Hepatocyte (in vitro differentiated cells): Measurements from ENCODE around the gene SLC15A4. TPM values are rescaled to one million over a fixed set of nuclear protein-coding genes. Genes with fewer than 3 reads are reported as not detected.

Experiments used
- DNase-seq: peaks from one replicate; pipeline ENCODE4 v3.0.0-alpha.2; 2016; ENCODE audit warnings: low spot score
- H2AFZ ChIP-seq: fragments of 200-600 bp; sonication (generic); 2 replicates; pipeline ENCODE4 v1.6.0; 2016; ENCODE audit warnings: antibody characterized with exemption, mild to moderate bottlenecking
- H3K27ac ChIP-seq: fragments of 200-600 bp; sonication (generic); 2 replicates; pipeline ENCODE4 v1.5.1; 2016; ENCODE audit warnings: mild to moderate bottlenecking
- H3K27me3 ChIP-seq: fragments of 200-600 bp; sonication (generic); 2 replicates; pipeline ENCODE4 v1.6.1; 2016
- H3K36me3 ChIP-seq: fragments of 200-600 bp; sonication (generic); replicated peaks from 2 replicates; pipeline ENCODE4 v1.5.1; 2016; ENCODE audit warnings: low read depth; ENCODE audit not compliant: insufficient read depth
- H3K4me1 ChIP-seq: fragments of 200-600 bp; sonication (generic); 2 replicates; pipeline ENCODE4 v1.5.1; 2016; ENCODE audit warnings: mild to moderate bottlenecking, moderate library complexity; ENCODE audit not compliant: insufficient read depth
- H3K4me2 ChIP-seq: fragments of 200-600 bp; sonication (generic); 2 replicates; pipeline ENCODE4 v1.6.0; 2016
- H3K4me3 ChIP-seq: fragments of 200-600 bp; sonication (generic); 2 replicates; pipeline ENCODE4 v1.5.1; 2016; ENCODE audit warnings: mild to moderate bottlenecking
- H3K79me2 ChIP-seq: fragments of 200-600 bp; sonication (generic); 2 replicates; pipeline ENCODE4 v1.6.0; 2017; ENCODE audit warnings: mild to moderate bottlenecking
- H3K9me2 ChIP-seq: fragments of 200-600 bp; sonication (generic); replicated peaks from 2 replicates; pipeline ENCODE4 v1.6.0; 2017; ENCODE audit warnings: mild to moderate bottlenecking; ENCODE audit not compliant: insufficient read depth
- H3K9me3 ChIP-seq: fragments of 200-600 bp; sonication (generic); 2 replicates; pipeline ENCODE4 v1.5.1; 2016; ENCODE audit warnings: low read depth, mild to moderate bottlenecking
- H4K20me1 ChIP-seq: fragments of 200-600 bp; sonication (generic); 2 replicates; pipeline ENCODE4 v1.6.0; 2016; ENCODE audit warnings: mild to moderate bottlenecking; ENCODE audit not compliant: insufficient read depth, poor library complexity, severe bottlenecking
- CTCF ChIP-seq: fragments of 200-600 bp; sonication (generic); IDR thresholded peaks from 2 replicates; pipeline ENCODE4 v1.5.1; 2016; ENCODE audit warnings: antibody characterized with exemption, mild to moderate bottlenecking; ENCODE audit not compliant: poor library complexity
- EZH2 ChIP-seq: fragments of 200-600 bp; sonication (generic); IDR thresholded peaks from 2 replicates; pipeline ENCODE4 v1.6.1; 2016; ENCODE audit warnings: antibody characterized with exemption, mild to moderate bottlenecking, borderline replicate concordance
- EZH2phosphoT487 ChIP-seq: fragments of 200-600 bp; sonication (generic); IDR thresholded peaks from one replicate; pipeline ENCODE4 v1.6.1; 2018; ENCODE audit warnings: antibody characterized with exemption, mild to moderate bottlenecking, low read depth, moderate library complexity; ENCODE audit not compliant: unreplicated experiment, severe bottlenecking
- WGBS: methylation state at CpG from one replicate; pipeline ENCODE4 v1.1.6; 2016; ENCODE audit warnings: low lambda C conversion rate; ENCODE audit errors: missing lambda C conversion rate; 5-methylcytosine and 5-hydroxymethylcytosine counted together
- polyA plus RNA-seq: library from polyadenylated mRNA; unstranded; fragments of >200 nt; fragmentation: Nextera tagmentation; extraction: Ambion mirVana; gene quantifications from 2 replicates; pipeline ENCODE4 v1.2.1, GENCODE V29; 2016
- total RNA-seq: library from RNA; depleted of rRNA; stranded (reverse); fragments of >200 nt; gene quantifications from 2 replicates; pipeline ENCODE4 v1.2.3, GENCODE V29; 2014

Gene SLC15A4
- total and polyA plus RNA-seq, 2 experiments from 2014 or later, result 33.6 to 48.5 TPM

GRCh38 chr12:128745772-128746689, 77.7 kb downstream of the SLC15A4 start:
- no peaks in the 10 kb centered on the region for H4K20me1 ChIP-seq
- no peaks in the 10 kb centered on the region for H3K9me3 ChIP-seq
- H3K27ac ChIP-seq, result no peak overlapping the region
- no peaks in the 10 kb centered on the region for H3K36me3 ChIP-seq
- TF ChIP-seq EZH2 (no peak), CTCF (no peak), EZH2phosphoT487 (no peak)
- H3K4me1 ChIP-seq, result no peaks in the 10 kb centered on the region
- H3K27me3 ChIP-seq, result no peaks in the 10 kb centered on the region
- WGBS, result 79% methylated on average over 11 of the region's 11 CpGs
- no peaks in the 10 kb centered on the region for H3K79me2 ChIP-seq
- H3K4me3 ChIP-seq, result no peak overlapping the region
- no peak overlapping the region for H3K4me2 ChIP-seq
- H3K9me2 ChIP-seq, result no peaks in the 10 kb centered on the region
- H2AFZ ChIP-seq, result no peak overlapping the region
- no peak for DNase-seq

GRCh38 chr12:128743916-128744315, 79.8 kb downstream of the SLC15A4 start:
- H3K79me2 ChIP-seq, result no peaks in the 10 kb centered on the region
- H3K4me3 ChIP-seq, result no peak overlapping the region
- no peaks in the 10 kb centered on the region for H3K27me3 ChIP-seq
- H4K20me1 ChIP-seq, result no peaks in the 10 kb centered on the region
- no peaks in the 10 kb centered on the region for H3K9me2 ChIP-seq
- no peaks in the 10 kb centered on the region for H3K4me1 ChIP-seq
- H3K36me3 ChIP-seq, result no peaks in the 10 kb centered on the region
- no peak for DNase-seq
- TF ChIP-seq CTCF (no peak), EZH2phosphoT487 (no peak), EZH2 (no peak)
- WGBS, result 84% methylated on average over 7 of the region's 7 CpGs
- no peaks in the 10 kb centered on the region for H3K9me3 ChIP-seq
- no peak overlapping the region for H3K27ac ChIP-seq
- H3K4me2 ChIP-seq, result no peak overlapping the region
- no peak overlapping the region for H2AFZ ChIP-seq

Other genes with a start within 250 kb of the SLC15A4 start
- gene GLT1D1, start 29.5 kb upstream of the SLC15A4 start, total RNA-seq, result 0.92 and 1.8 TPM in 2 replicates
- gene GLT1D1, start 29.5 kb upstream of the SLC15A4 start, polyA plus RNA-seq, result 1.1 and 1.9 TPM in 2 replicates